K562 (cell line): Measurements from ENCODE around the gene NAA38. TPM values are rescaled to one million over a fixed set of nuclear protein-coding genes. Genes with fewer than 3 reads are reported as not detected.
A peak's percentile ranks its signal among the peaks of the same experiment; 100 is the strongest.

Source experiments
- CCNT2 ChIP-seq: IDR thresholded peaks from 2 replicates; pipeline ENCODE4 v1.6.1; 2011; ENCODE audit warnings: borderline replicate concordance, low read depth, mild to moderate bottlenecking, moderate library complexity, mixed read lengths, low read length; ENCODE audit not compliant: insufficient read length; ENCODE audit errors: extremely low read depth
- GABPB1 ChIP-seq: sonication (generic); formaldehyde crosslinking; IDR thresholded peaks from 2 replicates; pipeline ENCODE4 v1.8.0; 2022; ENCODE audit warnings: mild to moderate bottlenecking, missing genetic modification reagents
- HOXB6 ChIP-seq: fragments of 250-450 bp; sonication (Bioruptor Pico); IDR thresholded peaks from 2 replicates; pipeline ENCODE4 v1.5.1; 2022; ENCODE audit warnings: mild to moderate bottlenecking, borderline replicate concordance
- MYC ChIP-seq, 2 experiments: fragments of 250-450 bp in 1 of 2; sonication (Bioruptor Pico) in 1 of 2; IDR thresholded peaks; 2 replicates each; pipeline versions ENCODE4 v1.5.1 to v1.6.1; 2012 to 2021; ENCODE audit warnings: low read depth in 2 of 2, borderline replicate concordance in 1 of 2, improper control_type of control experiment in 1 of 2, low read length in 1 of 2, mild to moderate bottlenecking in 1 of 2, moderate library complexity in 1 of 2
- NFYB ChIP-seq: IDR thresholded peaks from 2 replicates; pipeline ENCODE4 v1.6.1; 2011; ENCODE audit warnings: mild to moderate bottlenecking, moderate library complexity; ENCODE audit not compliant: insufficient read length; ENCODE audit errors: extremely low read depth
- polyA plus RNA-seq, 8 experiments: library from polyadenylated mRNA; depleted of rRNA in 4 of 8; stranded (reverse) in 5 of 8; unstranded in 3 of 8; fragments of >200 nt; fragmentation: Nextera tagmentation in 2 of 8; fragmentation: Illumina TruSeq in 1 of 8; extraction: Ambion mirVana in 2 of 8; extraction: Trizol in 1 of 8; gene quantifications; 2 replicates each; pipeline versions ENCODE4 v1.2.1 to v1.2.3, GENCODE V29; 2011 to 2014; ENCODE audit warnings: inconsistent platforms in 1 of 8, missing spikeins in 1 of 8
- total RNA-seq, 7 experiments: library from RNA; depleted of rRNA in 6 of 7; stranded (reverse); fragments of >200 nt in 6 of 7; fragmentation: Illumina TruSeq in 2 of 7; extraction: Trizol in 2 of 7; gene quantifications; 2 replicates each; pipeline versions ENCODE4 v1.2.1 to v1.2.3, GENCODE V29; 2011 to 2021; ENCODE audit warnings: low replicate concordance in 1 of 7
- TF ChIP-seq, protein P1 (sequence below), 2 experiments: fragments of 150-350 bp in 1 of 2; IDR thresholded peaks; 2 replicates each; pipeline ENCODE4 v1.6.1; 2012 to 2016; ENCODE audit warnings: low read depth in 2 of 2, low read length in 2 of 2, mild to moderate bottlenecking in 1 of 2, moderate library complexity in 1 of 2
- TF ChIP-seq, protein P2 (sequence below), 2 experiments: IDR thresholded peaks; 2 replicates each; pipeline ENCODE4 v1.6.1; 2011; ENCODE audit warnings: borderline replicate concordance in 1 of 2, control low read depth in 1 of 2, low read depth in 1 of 2, low read length in 1 of 2, mild to moderate bottlenecking in 1 of 2, mixed read lengths in 1 of 2, moderate library complexity in 1 of 2; ENCODE audit not compliant: insufficient read depth in 1 of 2, insufficient read length in 1 of 2, poor library complexity in 1 of 2, severe bottlenecking in 1 of 2; ENCODE audit errors: extremely low read depth in 1 of 2
- TF ChIP-seq, protein P3 (sequence below), 2 experiments: fragments of 450-650 bp; formaldehyde crosslinking in 1 of 2; IDR thresholded peaks; 2 replicates each; pipeline versions ENCODE4 v1.4.0 to v1.6.1; 2014 to 2020; ENCODE audit warnings: mild to moderate bottlenecking in 2 of 2, borderline replicate concordance in 1 of 2, low read depth in 1 of 2

NAA38 gene
- total and polyA plus RNA-seq, 9 of the 15 experiments (the other 6 are each of a cell fraction or from before 2014, with no cell fraction given), result 16.4 to 99.8 (median 57.3) TPM

DNA sequence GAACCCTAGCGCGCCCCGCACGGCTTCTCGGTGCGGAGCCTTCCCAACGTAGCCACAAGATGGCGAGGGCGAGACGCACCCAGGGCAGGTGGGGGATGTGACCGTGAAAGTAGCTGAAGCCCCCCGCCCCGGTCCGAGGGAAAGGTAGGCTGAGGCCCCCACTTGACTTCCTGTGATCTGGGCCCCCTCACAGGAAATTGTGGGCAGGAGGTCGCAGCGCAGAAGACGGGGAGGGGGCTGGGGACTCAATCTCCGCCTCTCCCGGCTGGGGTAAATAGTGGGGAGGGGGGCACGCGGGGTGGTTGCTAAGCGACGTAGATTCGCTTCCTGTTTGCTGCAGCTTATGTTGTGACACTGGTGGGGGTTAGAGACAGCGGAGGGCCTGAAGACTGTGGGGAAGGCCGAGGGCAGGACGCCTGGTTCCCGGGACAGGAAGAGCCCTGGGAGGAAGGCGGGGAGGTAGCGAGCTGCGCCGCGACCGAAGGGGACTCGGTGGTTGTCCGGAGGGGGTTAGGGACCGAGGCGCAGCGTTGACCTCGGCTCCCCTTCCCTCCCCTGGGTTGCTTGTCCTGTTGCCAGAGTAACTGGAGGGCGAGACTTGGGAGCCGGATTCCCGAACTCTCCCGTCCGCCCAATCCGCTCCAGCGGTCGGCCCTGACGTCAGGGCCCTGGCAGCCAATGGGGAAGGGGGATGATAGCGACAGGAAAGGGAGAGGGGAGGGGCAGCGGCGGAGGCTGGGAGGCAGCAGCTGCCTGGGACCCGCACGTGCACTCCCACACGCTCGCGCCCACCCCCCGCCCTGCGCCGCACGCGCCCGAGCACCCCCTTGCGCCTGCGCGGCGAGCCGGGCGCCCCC is 22.2 kb downstream of the NAA38 start (continued):
- TF ChIP-seq, protein P1, sequence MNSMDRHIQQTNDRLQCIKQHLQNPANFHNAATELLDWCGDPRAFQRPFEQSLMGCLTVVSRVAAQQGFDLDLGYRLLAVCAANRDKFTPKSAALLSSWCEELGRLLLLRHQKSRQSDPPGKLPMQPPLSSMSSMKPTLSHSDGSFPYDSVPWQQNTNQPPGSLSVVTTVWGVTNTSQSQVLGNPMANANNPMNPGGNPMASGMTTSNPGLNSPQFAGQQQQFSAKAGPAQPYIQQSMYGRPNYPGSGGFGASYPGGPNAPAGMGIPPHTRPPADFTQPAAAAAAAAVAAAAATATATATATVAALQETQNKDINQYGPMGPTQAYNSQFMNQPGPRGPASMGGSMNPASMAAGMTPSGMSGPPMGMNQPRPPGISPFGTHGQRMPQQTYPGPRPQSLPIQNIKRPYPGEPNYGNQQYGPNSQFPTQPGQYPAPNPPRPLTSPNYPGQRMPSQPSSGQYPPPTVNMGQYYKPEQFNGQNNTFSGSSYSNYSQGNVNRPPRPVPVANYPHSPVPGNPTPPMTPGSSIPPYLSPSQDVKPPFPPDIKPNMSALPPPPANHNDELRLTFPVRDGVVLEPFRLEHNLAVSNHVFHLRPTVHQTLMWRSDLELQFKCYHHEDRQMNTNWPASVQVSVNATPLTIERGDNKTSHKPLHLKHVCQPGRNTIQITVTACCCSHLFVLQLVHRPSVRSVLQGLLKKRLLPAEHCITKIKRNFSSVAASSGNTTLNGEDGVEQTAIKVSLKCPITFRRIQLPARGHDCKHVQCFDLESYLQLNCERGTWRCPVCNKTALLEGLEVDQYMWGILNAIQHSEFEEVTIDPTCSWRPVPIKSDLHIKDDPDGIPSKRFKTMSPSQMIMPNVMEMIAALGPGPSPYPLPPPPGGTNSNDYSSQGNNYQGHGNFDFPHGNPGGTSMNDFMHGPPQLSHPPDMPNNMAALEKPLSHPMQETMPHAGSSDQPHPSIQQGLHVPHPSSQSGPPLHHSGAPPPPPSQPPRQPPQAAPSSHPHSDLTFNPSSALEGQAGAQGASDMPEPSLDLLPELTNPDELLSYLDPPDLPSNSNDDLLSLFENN (IDR thresholded peaks at IDR 0.05; ENCODE audit: low read depth in 2 of 2, low read length in 2 of 2), result 0 out of 4 replicates have a peak, but pooled peaks of 1 of the 2 experiments have one; percentile 18
- peak; percentile 64 for TF ChIP-seq NFYB
- TF ChIP-seq CCNT2, result peak; percentile 88
- TF ChIP-seq, protein P2, sequence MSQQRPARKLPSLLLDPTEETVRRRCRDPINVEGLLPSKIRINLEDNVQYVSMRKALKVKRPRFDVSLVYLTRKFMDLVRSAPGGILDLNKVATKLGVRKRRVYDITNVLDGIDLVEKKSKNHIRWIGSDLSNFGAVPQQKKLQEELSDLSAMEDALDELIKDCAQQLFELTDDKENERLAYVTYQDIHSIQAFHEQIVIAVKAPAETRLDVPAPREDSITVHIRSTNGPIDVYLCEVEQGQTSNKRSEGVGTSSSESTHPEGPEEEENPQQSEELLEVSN (IDR thresholded peaks at IDR 0.05; ENCODE audit: borderline replicate concordance in 1 of 2, extremely low read depth in 1 of 2, insufficient read depth in 1 of 2, insufficient read length in 1 of 2, low read depth in 1 of 2, low read length in 1 of 2, poor library complexity in 1 of 2, severe bottlenecking in 1 of 2), result peak; percentile 33 to 81
- TF ChIP-seq, protein P3, sequence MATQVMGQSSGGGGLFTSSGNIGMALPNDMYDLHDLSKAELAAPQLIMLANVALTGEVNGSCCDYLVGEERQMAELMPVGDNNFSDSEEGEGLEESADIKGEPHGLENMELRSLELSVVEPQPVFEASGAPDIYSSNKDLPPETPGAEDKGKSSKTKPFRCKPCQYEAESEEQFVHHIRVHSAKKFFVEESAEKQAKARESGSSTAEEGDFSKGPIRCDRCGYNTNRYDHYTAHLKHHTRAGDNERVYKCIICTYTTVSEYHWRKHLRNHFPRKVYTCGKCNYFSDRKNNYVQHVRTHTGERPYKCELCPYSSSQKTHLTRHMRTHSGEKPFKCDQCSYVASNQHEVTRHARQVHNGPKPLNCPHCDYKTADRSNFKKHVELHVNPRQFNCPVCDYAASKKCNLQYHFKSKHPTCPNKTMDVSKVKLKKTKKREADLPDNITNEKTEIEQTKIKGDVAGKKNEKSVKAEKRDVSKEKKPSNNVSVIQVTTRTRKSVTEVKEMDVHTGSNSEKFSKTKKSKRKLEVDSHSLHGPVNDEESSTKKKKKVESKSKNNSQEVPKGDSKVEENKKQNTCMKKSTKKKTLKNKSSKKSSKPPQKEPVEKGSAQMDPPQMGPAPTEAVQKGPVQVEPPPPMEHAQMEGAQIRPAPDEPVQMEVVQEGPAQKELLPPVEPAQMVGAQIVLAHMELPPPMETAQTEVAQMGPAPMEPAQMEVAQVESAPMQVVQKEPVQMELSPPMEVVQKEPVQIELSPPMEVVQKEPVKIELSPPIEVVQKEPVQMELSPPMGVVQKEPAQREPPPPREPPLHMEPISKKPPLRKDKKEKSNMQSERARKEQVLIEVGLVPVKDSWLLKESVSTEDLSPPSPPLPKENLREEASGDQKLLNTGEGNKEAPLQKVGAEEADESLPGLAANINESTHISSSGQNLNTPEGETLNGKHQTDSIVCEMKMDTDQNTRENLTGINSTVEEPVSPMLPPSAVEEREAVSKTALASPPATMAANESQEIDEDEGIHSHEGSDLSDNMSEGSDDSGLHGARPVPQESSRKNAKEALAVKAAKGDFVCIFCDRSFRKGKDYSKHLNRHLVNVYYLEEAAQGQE (IDR thresholded peaks at IDR 0.05; ENCODE audit: borderline replicate concordance), result peak; percentile 65; the same call in 1 of the 2 replicates
- TF ChIP-seq, protein P3 (CRISPR knock-in tag; IDR thresholded peaks at IDR 0.05; ENCODE audit: low read depth), result no peak
- TF ChIP-seq GABPB1 (CRISPR knock-in tag), result peak; percentile 78
- no peak for TF ChIP-seq HOXB6 (CRISPR knock-in tag)
- peak; percentile 82 for TF ChIP-seq MYC (IDR thresholded peaks at IDR 0.05; ENCODE audit: low read depth, low read length)
- no peak for TF ChIP-seq MYC (CRISPR knock-in tag; IDR thresholded peaks at IDR 0.05; ENCODE audit: borderline replicate concordance, low read depth)
